Stimulated activated naive CD8-positive, alpha-beta T cell treated with anti-CD3 and anti-CD28 coated beads, Interleukin-15, Interleukin-2, amounts not matched to agents 100 ng/mL and 50 ng/mL, for 24 hours (primary cell): ENCODE data around the gene ATP10A.
A peak's percentile ranks its signal among the peaks of the same experiment; 100 is the strongest.
"Not testable (repeated sequence)": the region's sequence is repeated elsewhere in the genome, so short reads cannot be mapped to it uniquely, and the experiment has no call there.

Source experiments
- H3K27ac Mint-ChIP-seq: one replicate; pipeline ENCODE4 v1.8.0; 2021; ENCODE audit warnings: mild to moderate bottlenecking, mixed read lengths
- H3K27me3 Mint-ChIP-seq: one replicate; pipeline ENCODE4 v1.8.0; 2021; ENCODE audit warnings: mixed read lengths
- H3K36me3 Mint-ChIP-seq: one replicate; pipeline ENCODE4 v1.8.0; 2021; ENCODE audit warnings: low read depth, mixed read lengths
- H3K4me1 Mint-ChIP-seq: one replicate; pipeline ENCODE4 v1.8.0; 2021; ENCODE audit warnings: low read depth, mixed read lengths
- H3K4me3 Mint-ChIP-seq: one replicate; pipeline ENCODE4 v1.8.0; 2021; ENCODE audit warnings: mild to moderate bottlenecking, mixed read lengths
- H3K9me3 Mint-ChIP-seq: one replicate; pipeline ENCODE4 v1.8.0; 2021; ENCODE audit warnings: mixed read lengths

The ATP10A gene

DNA sequence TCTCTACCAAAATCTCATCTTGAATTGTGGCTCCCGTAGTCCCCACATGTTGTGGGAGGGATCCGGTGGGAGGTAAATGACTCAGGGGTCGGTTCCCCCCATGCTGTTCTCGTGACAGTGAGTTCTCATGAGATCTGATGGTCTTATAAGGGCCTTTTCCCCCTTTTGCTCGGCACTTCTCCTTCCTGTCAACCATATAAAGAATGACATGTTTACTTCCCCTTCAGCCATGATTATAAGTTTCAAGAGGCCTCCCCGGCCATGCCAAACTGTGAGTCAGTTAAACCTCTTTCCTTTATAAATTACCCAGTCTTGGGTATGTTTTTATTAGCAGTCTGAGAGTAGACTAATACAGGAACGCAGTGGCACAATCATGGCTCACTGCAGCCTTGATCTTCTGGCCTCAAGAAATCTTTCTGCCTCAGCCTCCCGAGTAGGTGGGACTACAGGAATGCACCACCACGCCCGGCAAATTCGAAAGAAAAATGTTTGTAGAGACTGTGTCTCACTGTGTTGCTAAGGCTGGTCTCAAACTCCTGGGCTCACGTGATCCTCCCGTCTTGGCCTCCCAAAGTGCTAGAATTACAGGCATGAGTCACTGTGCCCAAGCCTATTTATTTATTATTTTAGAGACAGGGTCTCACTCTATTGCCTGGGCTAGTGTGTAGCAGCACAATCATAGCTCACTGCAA, 101.0 kb downstream of the ATP10A start:
- Mint-ChIP-seq H3K36me3 (peaks cover 39% of the 10 kb centered on the region), H3K27ac (peak overlapping the region; percentile 80), H3K4me1 (peaks cover 20% of the 10 kb centered on the region), H3K9me3 (no peaks in the 10 kb centered on the region), H3K4me3 (no peak overlapping the region), H3K27me3 (no peaks in the 10 kb centered on the region)

DNA sequence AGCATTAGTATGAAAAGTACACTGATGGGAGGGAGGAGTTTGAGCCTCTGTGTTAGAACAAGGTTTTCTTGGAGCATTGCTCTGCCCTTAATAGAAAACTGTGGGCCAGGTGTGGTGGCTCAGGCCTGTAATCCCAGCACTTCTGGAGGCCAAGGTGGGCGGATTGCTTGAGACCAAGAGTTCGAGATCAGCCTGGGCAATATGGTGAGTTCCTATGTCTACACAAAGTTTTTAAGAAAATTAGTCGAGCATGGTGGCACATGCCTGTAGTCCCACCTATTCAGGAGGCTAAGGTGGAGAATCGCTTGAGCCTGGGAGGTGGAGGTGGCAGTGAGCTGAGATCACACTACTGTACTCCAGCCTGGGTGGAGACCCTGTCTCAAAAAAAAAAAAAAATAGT, 103.7 kb downstream of the ATP10A start:
- Mint-ChIP-seq H3K4me3 (no peak overlapping the region), H3K4me1 (peaks cover 20% of the 10 kb centered on the region), H3K36me3 (peaks cover 36% of the 10 kb centered on the region), H3K27me3 (no peaks in the 10 kb centered on the region), H3K9me3 (no peaks in the 10 kb centered on the region), H3K27ac (no peak overlapping the region)

DNA sequence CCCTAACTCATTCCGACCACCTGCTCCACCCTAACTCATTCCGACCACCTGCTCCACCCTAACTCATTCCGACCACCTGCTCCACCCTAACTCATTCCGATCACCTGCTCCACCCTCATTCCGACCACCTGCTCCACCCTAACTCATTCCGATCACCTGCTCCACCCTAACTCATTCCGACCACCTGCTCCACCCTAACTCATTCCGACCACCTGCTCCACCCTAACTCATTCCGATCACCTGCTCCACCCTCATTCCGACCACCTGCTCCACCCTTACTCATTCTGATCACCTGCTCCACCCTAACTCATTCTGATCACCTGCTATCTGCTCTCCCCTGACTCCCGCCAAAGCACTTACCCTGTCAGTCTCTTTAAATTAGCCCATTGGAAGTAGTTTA, 104.5 kb downstream of the ATP10A start:
- not testable (repeated sequence) for H3K27me3 Mint-ChIP-seq, H3K4me3 Mint-ChIP-seq, H3K9me3 Mint-ChIP-seq, H3K27ac Mint-ChIP-seq
- Mint-ChIP-seq H3K4me1 (peaks cover 20% of the 10 kb centered on the region), H3K36me3 (peaks cover 35% of the 10 kb centered on the region)

GRCh38 chr15:25743548-25744275, 119.4 kb downstream of the ATP10A start:
- Mint-ChIP-seq H3K36me3 (peaks cover 11% of the 10 kb centered on the region), H3K27ac (no peak overlapping the region), H3K4me1 (peaks cover 24% of the 10 kb centered on the region), H3K27me3 (no peaks in the 10 kb centered on the region), H3K4me3 (no peak overlapping the region), H3K9me3 (no peaks in the 10 kb centered on the region)

GRCh38 chr15:25742776-25743547, 120.2 kb downstream of the ATP10A start:
- Mint-ChIP-seq H3K27ac (no peak overlapping the region), H3K4me3 (no peak overlapping the region), H3K4me1 (peaks cover 24% of the 10 kb centered on the region), H3K27me3 (no peaks in the 10 kb centered on the region), H3K9me3 (no peaks in the 10 kb centered on the region), H3K36me3 (peaks cover 6% of the 10 kb centered on the region)

GRCh38 chr15:25742041-25742730, 120.9 kb downstream of the ATP10A start:
- no peak overlapping the region for H3K27ac Mint-ChIP-seq
- H3K27me3 Mint-ChIP-seq, result no peaks in the 10 kb centered on the region
- no peaks in the 10 kb centered on the region for H3K9me3 Mint-ChIP-seq
- H3K4me1 Mint-ChIP-seq, result peaks cover 24% of the 10 kb centered on the region
- H3K4me3 Mint-ChIP-seq, result no peak overlapping the region
- peaks cover 6% of the 10 kb centered on the region for H3K36me3 Mint-ChIP-seq

DNA sequence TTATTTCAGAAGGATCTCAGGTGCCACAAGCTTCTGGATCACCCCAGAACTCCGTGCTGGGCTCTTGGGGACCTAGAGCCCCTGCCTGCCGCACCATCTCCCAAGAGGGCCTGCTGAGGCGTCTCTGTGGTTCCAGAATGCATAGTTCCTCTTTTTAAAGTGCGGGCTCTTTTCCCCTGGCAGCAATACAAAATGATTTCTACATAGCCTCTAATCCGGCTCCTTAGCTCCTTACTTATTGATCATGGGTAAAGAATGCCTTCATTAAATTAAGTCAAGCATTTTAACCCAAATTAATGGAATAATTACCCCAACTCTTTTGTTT, 121.9 kb downstream of the ATP10A start:
- Mint-ChIP-seq H3K4me1 (peaks cover 29% of the 10 kb centered on the region), H3K27ac (no peak overlapping the region), H3K4me3 (no peak overlapping the region), H3K9me3 (no peaks in the 10 kb centered on the region), H3K36me3 (peaks cover 6% of the 10 kb centered on the region), H3K27me3 (no peaks in the 10 kb centered on the region)

DNA sequence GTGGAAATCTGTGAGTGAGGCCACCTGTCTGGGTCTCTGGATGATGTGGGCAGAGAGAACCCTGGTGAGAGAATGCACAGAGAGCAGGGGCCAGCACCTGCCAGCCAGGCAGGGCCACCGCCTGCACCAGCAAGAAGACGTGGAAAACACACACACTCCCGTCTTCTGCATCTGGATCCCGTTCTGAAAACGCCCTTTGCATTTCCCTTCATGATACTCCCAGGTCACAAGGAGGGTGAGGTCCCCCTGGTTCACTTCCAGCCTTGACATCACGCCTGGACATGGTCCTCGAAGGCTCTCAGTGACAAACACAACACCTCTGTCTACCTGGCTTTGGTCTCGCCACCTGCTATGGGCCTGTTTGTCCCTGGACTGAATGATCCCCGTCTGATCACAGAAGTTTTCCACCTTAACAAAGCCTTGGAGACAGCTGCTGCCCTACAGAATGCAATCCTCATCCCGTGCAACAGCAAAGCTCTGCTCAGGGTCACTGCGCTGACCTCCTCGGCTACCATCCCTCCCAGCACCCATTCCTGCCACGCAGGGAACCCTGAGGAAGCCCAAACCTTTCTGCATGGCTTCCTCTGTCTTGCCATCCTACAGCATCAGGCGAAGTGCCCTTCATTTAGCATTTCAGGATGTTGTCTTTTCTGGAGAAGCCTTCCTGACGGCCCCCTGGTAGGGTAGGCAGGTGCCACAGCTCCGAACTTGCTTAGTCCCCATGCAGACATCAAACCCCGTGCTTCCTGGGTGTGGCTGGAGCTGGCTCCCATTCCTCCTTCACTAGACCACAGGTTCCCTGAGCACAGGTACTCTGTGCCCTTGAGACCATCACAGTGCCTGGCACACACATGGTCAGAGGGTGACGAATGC, 122.5 kb downstream of the ATP10A start:
- H3K4me3 Mint-ChIP-seq, result no peak overlapping the region
- H3K9me3 Mint-ChIP-seq, result no peaks in the 10 kb centered on the region
- peaks cover 27% of the 10 kb centered on the region for H3K4me1 Mint-ChIP-seq
- H3K36me3 Mint-ChIP-seq, result peaks cover 9% of the 10 kb centered on the region
- peak overlapping the region; percentile 2 for H3K27ac Mint-ChIP-seq
- H3K27me3 Mint-ChIP-seq, result no peaks in the 10 kb centered on the region

GRCh38 chr15:25739687-25740121, 123.4 kb downstream of the ATP10A start:
- peaks cover 11% of the 10 kb centered on the region for H3K36me3 Mint-ChIP-seq
- no peaks in the 10 kb centered on the region for H3K9me3 Mint-ChIP-seq
- H3K4me3 Mint-ChIP-seq, result no peak overlapping the region
- peak overlapping the region; percentile 31 for H3K27ac Mint-ChIP-seq
- H3K4me1 Mint-ChIP-seq, result peaks cover 24% of the 10 kb centered on the region
- H3K27me3 Mint-ChIP-seq, result no peaks in the 10 kb centered on the region

DNA sequence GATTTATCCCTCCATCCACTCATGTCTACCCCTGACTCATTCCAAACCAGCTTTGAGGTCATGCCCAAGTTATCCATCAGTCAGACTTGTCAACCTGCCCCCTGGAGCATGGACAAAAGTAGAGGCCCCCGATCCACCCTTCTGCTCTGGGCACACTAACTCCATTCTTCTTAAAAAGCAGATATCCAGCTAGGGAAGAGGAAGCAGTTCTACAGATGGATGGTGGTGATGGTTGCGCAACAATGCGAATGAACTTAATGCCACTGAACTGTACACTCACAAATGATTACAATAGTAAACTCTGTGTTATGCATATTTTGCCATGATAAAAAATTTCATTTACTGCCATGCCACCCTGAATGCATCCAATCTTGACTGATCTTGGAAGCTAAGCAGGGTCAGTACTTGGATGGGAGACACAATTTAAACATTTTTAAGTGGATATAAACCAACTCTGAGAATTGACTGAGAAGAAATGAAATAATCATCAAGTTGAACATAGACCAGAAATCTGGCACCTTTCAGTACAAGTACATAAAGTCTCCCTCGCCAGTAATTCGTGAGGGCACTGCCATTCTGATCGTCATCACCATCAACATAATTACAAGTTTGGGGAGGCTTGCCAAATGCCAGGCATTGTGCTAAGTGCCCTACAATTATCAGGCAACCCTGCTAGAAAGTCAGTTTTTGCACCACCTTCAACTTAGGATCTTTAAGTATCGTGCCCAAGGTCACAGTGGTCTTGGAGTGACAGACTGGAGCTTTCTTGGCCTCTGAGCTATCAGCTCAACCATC, 124.8 kb downstream of the ATP10A start:
- Mint-ChIP-seq H3K27ac (no peak overlapping the region), H3K9me3 (no peaks in the 10 kb centered on the region), H3K4me3 (no peak overlapping the region), H3K27me3 (no peaks in the 10 kb centered on the region), H3K36me3 (peaks cover 14% of the 10 kb centered on the region), H3K4me1 (peaks cover 24% of the 10 kb centered on the region)

GRCh38 chr15:25737218-25737643, 125.9 kb downstream of the ATP10A start:
- peak overlapping the region; percentile 32 for H3K27ac Mint-ChIP-seq
- H3K4me3 Mint-ChIP-seq, result no peak overlapping the region

DNA sequence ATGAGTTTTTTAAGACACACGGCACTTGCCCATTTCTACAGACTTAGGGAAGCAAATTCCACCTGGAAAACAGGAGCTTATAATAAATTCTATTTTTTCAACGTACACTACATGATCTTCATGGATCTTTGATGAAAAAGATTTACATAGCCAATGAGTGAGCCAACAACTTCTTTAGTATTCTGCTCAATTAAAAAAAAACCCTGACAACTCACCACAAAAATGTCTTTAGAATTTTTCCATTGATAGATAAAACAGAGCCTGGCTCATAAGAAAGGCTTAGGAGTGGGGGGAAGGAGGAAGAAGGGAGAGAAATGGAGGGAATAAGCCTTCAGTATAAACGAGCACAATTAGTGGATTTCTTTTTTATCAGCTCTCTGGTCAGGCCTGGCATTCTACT, 126.7 kb downstream of the ATP10A start:
- H3K27ac Mint-ChIP-seq, result peak overlapping the region; percentile 32
- H3K36me3 Mint-ChIP-seq, result peaks cover 14% of the 10 kb centered on the region
- no peak overlapping the region for H3K4me3 Mint-ChIP-seq
- H3K9me3 Mint-ChIP-seq, result no peaks in the 10 kb centered on the region
- H3K4me1 Mint-ChIP-seq, result peaks cover 27% of the 10 kb centered on the region
- H3K27me3 Mint-ChIP-seq, result no peaks in the 10 kb centered on the region

More at GRCh38 chr15:25737218-25737643, 125.9 kb downstream of the ATP10A start:
- Mint-ChIP-seq H3K9me3 (no peaks in the 10 kb centered on the region), H3K36me3 (peaks cover 14% of the 10 kb centered on the region), H3K4me1 (peaks cover 25% of the 10 kb centered on the region), H3K27me3 (no peaks in the 10 kb centered on the region)

- Mint-ChIP-seq H3K9me3 (no peaks in the 10 kb centered on the region), H3K4me1 (peaks cover 22% of the 10 kb centered on the region), H3K27me3 (no peaks in the 10 kb centered on the region), H3K36me3 (peaks cover 14% of the 10 kb centered on the region), H3K27ac (no peak overlapping the region), H3K4me3 (no peak overlapping the region)
These were observed 127.4 kb downstream of the ATP10A start for GRCh38 chr15:25735550-25736384.
